ENCODE results near the gene CDH23. TPM values are rescaled to one million over a fixed set of nuclear protein-coding genes. Genes with fewer than 3 reads are reported as not detected.

CDH23 gene
- total and polyA plus RNA-seq, 5 donors = 2.4 to 6.3 (median 5.2) TPM

GRCh38 chr10:71569775-71570588 lies 173.3 kb downstream of the CDH23 start:
- Histone ChIP-seq H3K4me1 (ENCODE audit: control insufficient read depth, insufficient read depth, low read length) (no peaks in the 10 kb centered on the region), H3K9me3 (ENCODE audit: control insufficient read depth, low read length) (no peaks in the 10 kb centered on the region), H3K4me3 (ENCODE audit: low read length) (no peak overlapping the region), H3K27me3 (ENCODE audit: control insufficient read depth, insufficient read depth) (no peaks in the 10 kb centered on the region), H3K27ac (ENCODE audit: low read length) (no peak overlapping the region)
- WGBS = 50% methylated on average over 6 of the region's 6 CpGs
- DNase-seq = peak; percentile 65 to 87 (median 77)
- intact Hi-C loops (cut with DNase I) = loop anchor here (2.0 to 10.0 kb wide), 6 partner anchors 75 to 255 kb away; partner anchors contain the start of genes CDH23 (in 4 of the 4) and SLC29A3 (in 3 of the 4)
- peak; percentile 37 to 64 for ATAC-seq

- WGBS = 95% methylated on average over 15 of the region's 15 CpGs
- intact Hi-C loops (cut with DNase I) = loop anchor here (2.0 to 10.0 kb wide), 5 partner anchors 174 to 257 kb away; partner anchors contain the start of genes CDH23 (in 4 of the 4) and SLC29A3 (in 2 of the 4)
- DNase-seq (no peak), ATAC-seq (no peak)
- Histone ChIP-seq H3K4me3 (ENCODE audit: low read length) (no peak overlapping the region), H3K27me3 (ENCODE audit: control insufficient read depth, insufficient read depth) (no peaks in the 10 kb centered on the region), H3K9me3 (ENCODE audit: control insufficient read depth, low read length) (no peaks in the 10 kb centered on the region), H3K27ac (ENCODE audit: low read length) (no peak overlapping the region), H3K4me1 (ENCODE audit: control insufficient read depth, insufficient read depth, low read length) (no peaks in the 10 kb centered on the region)
Observed at GRCh38 chr10:71571460-71572175, 174.9 kb downstream of the CDH23 start.

- no peak for ATAC-seq
- intact Hi-C loops (cut with DNase I) = loop anchor here (5.0 to 10.0 kb wide), 4 partner anchors 176 to 258 kb away; partner anchors contain the start of genes CDH23 (in 2 of the 4) and SLC29A3 (in 2 of the 4)
- no peak overlapping the region for H3K27ac ChIP-seq (ENCODE audit: low read length)
Observed at GRCh38 chr10:71572962-71573361, 176.2 kb downstream of the CDH23 start.

GRCh38 chr10:71573562-71574518 lies 177.1 kb downstream of the CDH23 start:
- Histone ChIP-seq H3K4me3 (ENCODE audit: low read length) (no peak overlapping the region), H3K4me1 (ENCODE audit: control insufficient read depth, insufficient read depth, low read length) (no peaks in the 10 kb centered on the region), H3K9me3 (ENCODE audit: control insufficient read depth, low read length) (no peaks in the 10 kb centered on the region), H3K27ac (ENCODE audit: low read length) (no peak overlapping the region), H3K27me3 (ENCODE audit: control insufficient read depth, insufficient read depth) (no peaks in the 10 kb centered on the region)
- ATAC-seq (no peak), DNase-seq (no peak)
- intact Hi-C loops (cut with DNase I) = loop anchor here (5.0 to 10.0 kb wide), 4 partner anchors 177 to 259 kb away; partner anchors contain the start of genes CDH23 (in 2 of the 4) and SLC29A3 (in 2 of the 4)
- 89% methylated on average over 22 of the region's 22 CpGs for WGBS

More at GRCh38 chr10:71572962-71573361, 176.2 kb downstream of the CDH23 start:
- no peak for DNase-seq
- WGBS = 78% methylated on average over 8 of the region's 8 CpGs
- H3K27me3 ChIP-seq (ENCODE audit: control insufficient read depth, insufficient read depth) = no peaks in the 10 kb centered on the region
- H3K4me3 ChIP-seq (ENCODE audit: low read length) = no peak overlapping the region
- H3K9me3 ChIP-seq (ENCODE audit: control insufficient read depth, low read length) = no peaks in the 10 kb centered on the region
- H3K4me1 ChIP-seq (ENCODE audit: control insufficient read depth, insufficient read depth, low read length) = no peaks in the 10 kb centered on the region

GRCh38 chr10:71575451-71575850 lies 178.7 kb downstream of the CDH23 start:
- Histone ChIP-seq H3K4me1 (ENCODE audit: control insufficient read depth, insufficient read depth, low read length) (no peaks in the 10 kb centered on the region), H3K9me3 (ENCODE audit: control insufficient read depth, low read length) (no peaks in the 10 kb centered on the region), H3K27me3 (ENCODE audit: control insufficient read depth, insufficient read depth) (no peaks in the 10 kb centered on the region), H3K27ac (ENCODE audit: low read length) (no peak overlapping the region), H3K4me3 (ENCODE audit: low read length) (no peak overlapping the region)
- intact Hi-C loops (cut with DNase I) = loop anchor here in 3 of 4 donors (10.0 kb wide), 2 partner anchors 181 to 261 kb away; partner anchors contain the start of genes SLC29A3 (in 2 of the 3) and CDH23 (in 1 of the 3)
- ATAC-seq (peak; percentile 55 to 67), DNase-seq (peak; percentile 52 to 85 (median 80))
- WGBS = 60% methylated on average over 14 of the region's 14 CpGs

- DNase-seq = no peak
- Histone ChIP-seq H3K4me1 (ENCODE audit: control insufficient read depth, insufficient read depth, low read length) (no peaks in the 10 kb centered on the region), H3K4me3 (ENCODE audit: low read length) (no peak overlapping the region), H3K27ac (ENCODE audit: low read length) (no peak overlapping the region), H3K9me3 (ENCODE audit: control insufficient read depth, low read length) (no peaks in the 10 kb centered on the region), H3K27me3 (ENCODE audit: control insufficient read depth, insufficient read depth) (no peaks in the 10 kb centered on the region)
- intact Hi-C loops (cut with DNase I) = loop anchor here in 3 of 4 donors (10.0 kb wide), 2 partner anchors 181 to 261 kb away; partner anchors contain the start of genes SLC29A3 (in 2 of the 3) and CDH23 (in 1 of the 3)
- 76% methylated on average over 16 of the region's 16 CpGs for WGBS
- peak in 1 of 2 donors; percentile 8 for ATAC-seq
Observed at GRCh38 chr10:71575934-71576801, 179.4 kb downstream of the CDH23 start.

GRCh38 chr10:71576842-71577241 lies 180.1 kb downstream of the CDH23 start:
- 93% methylated on average over 9 of the region's 9 CpGs for WGBS
- Histone ChIP-seq H3K9me3 (ENCODE audit: control insufficient read depth, low read length) (no peaks in the 10 kb centered on the region), H3K27ac (ENCODE audit: low read length) (no peak overlapping the region), H3K4me3 (ENCODE audit: low read length) (no peak overlapping the region), H3K27me3 (ENCODE audit: control insufficient read depth, insufficient read depth) (no peaks in the 10 kb centered on the region), H3K4me1 (ENCODE audit: control insufficient read depth, insufficient read depth, low read length) (no peaks in the 10 kb centered on the region)
- ATAC-seq (no peak), DNase-seq (no peak)
- intact Hi-C loops (cut with DNase I) = loop anchor here in 3 of 4 donors (10.0 kb wide), 2 partner anchors 182 to 262 kb away; partner anchors contain the start of genes SLC29A3 (in 2 of the 3) and CDH23 (in 1 of the 3)

GRCh38 chr10:71577345-71577744 lies 180.6 kb downstream of the CDH23 start:
- Histone ChIP-seq H3K4me3 (ENCODE audit: low read length) (no peak overlapping the region), H3K4me1 (ENCODE audit: control insufficient read depth, insufficient read depth, low read length) (no peaks in the 10 kb centered on the region), H3K27me3 (ENCODE audit: control insufficient read depth, insufficient read depth) (no peaks in the 10 kb centered on the region), H3K27ac (ENCODE audit: low read length) (no peak overlapping the region), H3K9me3 (ENCODE audit: control insufficient read depth, low read length) (no peaks in the 10 kb centered on the region)
- 92% methylated on average over 8 of the region's 8 CpGs for WGBS
- intact Hi-C loops (cut with DNase I) = loop anchor here in 3 of 4 donors (10.0 kb wide), 2 partner anchors 183 to 263 kb away; partner anchors contain the start of genes SLC29A3 (in 2 of the 3) and CDH23 (in 1 of the 3)
- DNase-seq (peak in 1 of 3 donors; percentile 7), ATAC-seq (no peak)

- DNase-seq = no peak
- intact Hi-C loops (cut with DNase I) = loop anchor here in 3 of 4 donors (10.0 kb wide), 2 partner anchors 183 to 263 kb away; partner anchors contain the start of genes SLC29A3 (in 2 of the 3) and CDH23 (in 1 of the 3)
- WGBS = 85% methylated on average over 10 of the region's 10 CpGs
Observed at GRCh38 chr10:71578069-71578468, 181.3 kb downstream of the CDH23 start.

More at GRCh38 chr10:71578069-71578468, 181.3 kb downstream of the CDH23 start:
- H3K4me3 ChIP-seq (ENCODE audit: low read length) = no peak overlapping the region
- ATAC-seq = no peak
- no peak overlapping the region for H3K27ac ChIP-seq (ENCODE audit: low read length)
- no peaks in the 10 kb centered on the region for H3K9me3 ChIP-seq (ENCODE audit: control insufficient read depth, low read length)
- no peaks in the 10 kb centered on the region for H3K27me3 ChIP-seq (ENCODE audit: control insufficient read depth, insufficient read depth)
- no peaks in the 10 kb centered on the region for H3K4me1 ChIP-seq (ENCODE audit: control insufficient read depth, insufficient read depth, low read length)

Measured in right cardiac atrium (tissue), 5 donors.